NCI-H1417 (cell line): ENCODE measurements around the gene ACKR3.
A peak's percentile ranks its signal among the peaks of the same experiment; 100 is the strongest.

Source experiments
- DNase-seq, 3 experiments: peaks; one replicate each; lab custom pipeline; 2025; lab: John Stamatoyannopoulos, UW

The ACKR3 gene

GRCh38 chr2:236569573-236569973 lies at the start of gene ACKR3:
TSS of gene ACKR3 (plus strand) at chr2:236569825. CDS start at chr2:236580466, 10,641 bp downstream.
- peak in 1 of 3 experiments; percentile 76 for DNase-seq

GRCh38 chr2:236521556-236521955 lies 48.1 kb upstream of the ACKR3 start:
- no peak for DNase-seq

GRCh38 chr2:236523249-236523648 lies 46.4 kb upstream of the ACKR3 start:
- DNase-seq: no peak

- no peak for DNase-seq
Observed at GRCh38 chr2:236525411-236525997, 44.1 kb upstream of the ACKR3 start.

GRCh38 chr2:236526455-236527158 lies 43.0 kb upstream of the ACKR3 start:
- no peak for DNase-seq

- DNase-seq: no peak
Observed at GRCh38 chr2:236527159-236527630, 42.4 kb upstream of the ACKR3 start.

GRCh38 chr2:236529606-236530005 lies 40.0 kb upstream of the ACKR3 start:
- no peak for DNase-seq

GRCh38 chr2:236530512-236530911 lies 39.1 kb upstream of the ACKR3 start:
- DNase-seq: no peak

- no peak for DNase-seq
Observed at GRCh38 chr2:236531195-236531594, 38.4 kb upstream of the ACKR3 start.

- DNase-seq: no peak
Observed at GRCh38 chr2:236531996-236532395, 37.6 kb upstream of the ACKR3 start.

- no peak for DNase-seq
Observed at GRCh38 chr2:236533343-236533742, 36.3 kb upstream of the ACKR3 start.

- no peak for DNase-seq
Observed at GRCh38 chr2:236535024-236535423, 34.6 kb upstream of the ACKR3 start.

- no peak for DNase-seq
Observed at GRCh38 chr2:236536727-236537398, 32.8 kb upstream of the ACKR3 start.

- DNase-seq: no peak
Observed at GRCh38 chr2:236538242-236538641, 31.4 kb upstream of the ACKR3 start.

GRCh38 chr2:236541008-236541562 lies 28.5 kb upstream of the ACKR3 start:
- DNase-seq: no peak

- no peak for DNase-seq
Observed at GRCh38 chr2:236544362-236544761, 25.3 kb upstream of the ACKR3 start.

GRCh38 chr2:236545248-236545658 lies 24.4 kb upstream of the ACKR3 start:
- DNase-seq: no peak

- no peak for DNase-seq
Observed at GRCh38 chr2:236545814-236546480, 23.7 kb upstream of the ACKR3 start.

GRCh38 chr2:236546561-236547002 lies 23.0 kb upstream of the ACKR3 start:
- DNase-seq: no peak

GRCh38 chr2:236547725-236548124 lies 21.9 kb upstream of the ACKR3 start:
- DNase-seq: no peak

GRCh38 chr2:236548179-236548921 lies 21.3 kb upstream of the ACKR3 start:
- no peak for DNase-seq
